Hepatic stellate cell (primary cell): ENCODE measurements around the gene BEST3.
A peak's percentile ranks its signal among the peaks of the same experiment; 100 is the strongest.
"Not testable (repeated sequence)": the region's sequence is repeated elsewhere in the genome, so short reads cannot be mapped to it uniquely, and the experiment has no call there.

ENCODE experiments used
- DNase-seq: peaks from one replicate; pipeline ENCODE4 v3.0.0; 2011; ENCODE audit warnings: low spot score

Gene BEST3

DNA sequence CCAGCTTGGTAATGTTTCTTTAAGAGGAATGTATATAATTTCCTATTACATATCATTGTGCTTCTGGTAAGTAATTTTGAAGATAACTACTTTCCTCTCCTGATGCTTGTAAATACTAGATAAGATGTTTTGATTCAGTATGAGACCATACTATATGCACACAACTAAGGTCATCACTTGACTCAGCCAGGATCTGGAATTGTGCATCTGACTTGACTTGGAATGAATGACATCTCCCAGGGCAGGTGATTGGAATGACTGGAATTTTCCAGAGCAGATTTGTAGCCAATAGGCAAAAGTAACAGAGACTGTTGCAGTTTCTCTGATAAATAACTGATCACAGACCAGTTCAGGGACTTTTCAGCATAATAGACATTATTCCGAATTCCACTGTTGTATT, 11.1 kb downstream of the BEST3 start:
- peak; percentile 11 for DNase-seq

- no peak for DNase-seq
Observed at GRCh38 chr12:69687390-69687789, 11.7 kb downstream of the BEST3 start.

GRCh38 chr12:69686731-69687130, 12.4 kb downstream of the BEST3 start:
- no peak for DNase-seq

DNA sequence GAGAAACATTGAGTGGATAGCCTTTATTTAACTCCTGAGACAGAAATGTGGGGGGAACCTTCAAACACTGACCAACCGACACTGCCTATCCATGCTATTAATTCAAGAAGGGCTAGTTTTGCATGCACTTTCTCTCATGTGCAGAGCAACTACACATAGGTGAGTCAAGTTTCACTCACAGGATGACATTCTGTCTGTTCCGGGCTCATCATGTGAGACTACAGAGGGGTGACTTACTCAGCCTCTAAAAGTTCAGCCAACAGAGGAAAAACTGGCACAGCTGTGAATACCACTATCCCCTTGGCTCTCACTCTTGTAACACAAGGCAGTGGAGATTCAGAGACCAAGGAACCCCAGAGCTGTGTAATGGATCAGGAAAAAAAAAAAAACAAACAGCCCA, 13.3 kb downstream of the BEST3 start:
- peak; percentile 7 for DNase-seq

DNA sequence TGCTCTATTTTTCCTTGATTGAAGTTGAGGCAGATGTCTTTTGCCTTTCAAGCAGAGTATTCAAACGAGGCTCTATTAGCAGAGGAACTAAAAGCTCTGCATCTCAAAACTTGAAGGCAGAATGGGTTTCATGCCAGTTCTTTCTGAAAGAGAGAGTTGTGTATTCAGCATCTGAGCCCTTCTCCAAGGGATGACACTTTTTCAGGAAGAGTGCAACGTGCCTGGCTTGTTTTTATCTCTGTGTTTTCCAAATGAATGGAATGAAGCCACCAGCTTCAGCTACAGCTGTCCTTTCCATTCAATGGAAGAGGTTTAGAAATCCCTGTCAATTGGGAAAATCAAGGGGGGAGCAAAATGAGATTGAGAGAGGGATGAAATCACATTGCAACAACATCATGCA, 14.6 kb downstream of the BEST3 start:
- DNase-seq = no peak

- no peak for DNase-seq
Observed at GRCh38 chr12:69682110-69682755, 16.9 kb downstream of the BEST3 start.

DNA sequence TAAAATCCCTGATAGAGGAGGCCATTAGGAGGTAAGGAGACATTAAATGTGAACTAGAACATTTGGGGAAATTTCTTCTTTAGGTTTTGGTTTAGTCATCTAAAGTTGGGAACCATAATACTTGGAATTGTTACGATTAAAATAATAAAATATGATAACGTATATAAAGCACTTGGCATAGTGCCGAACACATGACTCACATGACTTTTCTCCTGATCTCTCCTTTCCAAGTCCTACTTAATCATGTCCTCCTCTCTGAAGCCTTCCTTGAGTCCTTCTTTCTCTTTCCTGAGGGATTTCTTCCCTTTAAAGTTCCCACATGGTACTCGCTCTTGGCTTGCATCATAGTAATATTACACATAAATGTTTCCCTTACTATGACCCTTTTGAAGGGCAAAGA, 20.0 kb downstream of the BEST3 start:
- no peak for DNase-seq

DNA sequence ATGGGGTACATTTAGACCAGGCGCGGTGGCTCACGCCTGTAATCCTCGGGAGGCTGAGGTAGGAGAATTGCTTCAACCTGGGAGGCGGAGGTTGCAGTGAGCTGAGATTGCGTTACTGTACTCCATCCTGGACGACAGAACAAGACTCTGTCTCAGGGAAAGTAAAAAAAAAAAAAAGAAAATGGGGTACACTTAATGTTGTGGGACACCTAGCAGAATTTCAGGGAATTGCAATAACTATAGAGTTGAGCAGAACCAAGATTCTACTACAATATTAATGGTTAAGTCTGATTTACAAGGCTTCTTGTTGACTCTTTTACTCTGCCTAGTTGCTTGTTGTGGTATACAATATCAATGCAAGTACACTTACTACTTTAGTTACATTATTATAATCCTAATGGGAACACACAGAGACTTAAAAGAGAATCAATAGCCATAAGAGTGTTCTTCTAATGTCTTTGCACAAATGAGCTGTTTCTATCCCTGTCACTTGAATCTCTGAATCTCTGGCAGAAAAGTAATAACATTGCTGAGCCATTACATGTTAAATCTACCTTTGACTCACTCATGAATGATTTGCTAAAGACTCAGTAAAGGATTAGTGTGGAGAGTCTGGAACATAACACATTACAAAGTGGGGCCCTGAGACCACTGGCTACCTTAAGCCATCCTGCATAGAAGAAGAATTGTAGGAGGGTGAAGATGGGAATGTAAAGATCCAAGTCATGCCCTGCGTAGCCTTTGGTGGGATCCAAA, 22.7 kb downstream of the BEST3 start:
- no peak for DNase-seq

GRCh38 chr12:69672195-69672594, 26.9 kb downstream of the BEST3 start:
- DNase-seq = no peak

DNA sequence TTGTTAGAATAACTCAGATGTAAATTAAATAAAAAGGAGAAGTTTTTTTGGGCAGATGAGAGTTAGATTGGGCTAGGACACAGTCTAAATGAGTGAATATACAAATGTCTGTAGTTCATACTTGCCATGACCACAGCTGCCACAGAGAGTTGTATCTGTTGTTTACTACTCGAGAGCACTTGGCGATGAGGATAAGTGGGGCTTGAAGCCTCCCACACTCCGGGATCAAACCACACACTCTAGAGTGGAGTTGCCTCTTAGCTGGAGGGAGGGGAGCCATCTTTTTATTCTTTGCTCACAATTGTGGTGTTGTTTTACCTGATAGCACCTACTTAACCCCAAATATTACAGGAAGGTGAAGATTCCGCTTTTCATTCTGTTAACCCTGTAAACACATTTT, 27.5 kb downstream of the BEST3 start:
- no peak for DNase-seq

GRCh38 chr12:69666798-69667197, 32.3 kb downstream of the BEST3 start:
- no peak for DNase-seq

- DNase-seq = not testable (repeated sequence)
Observed at GRCh38 chr12:69664930-69665377, 34.1 kb downstream of the BEST3 start.

DNA sequence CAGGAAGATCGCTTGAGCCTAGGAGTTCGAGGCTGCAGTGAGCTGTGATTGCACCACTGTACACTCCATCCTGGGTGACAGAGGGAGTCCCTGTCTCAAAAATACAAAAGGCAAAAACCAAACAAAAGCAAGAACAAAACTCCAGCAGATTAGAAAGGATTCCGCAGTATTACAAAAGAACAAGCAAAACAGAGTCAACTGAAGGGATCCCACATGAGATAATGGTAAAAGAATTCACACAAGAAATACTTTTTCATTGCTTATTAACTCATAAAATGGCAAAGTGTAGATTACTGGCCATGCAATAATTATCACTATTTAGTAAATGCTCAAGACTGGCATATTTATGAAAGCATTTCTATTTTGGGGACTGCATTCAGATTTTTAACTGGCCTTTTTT, 35.4 kb downstream of the BEST3 start:
- DNase-seq = no peak

- no peak for DNase-seq
Observed at GRCh38 chr12:69662764-69663163, 36.3 kb downstream of the BEST3 start.

- no peak for DNase-seq
Observed at GRCh38 chr12:69661386-69661785, 37.7 kb downstream of the BEST3 start.

DNA sequence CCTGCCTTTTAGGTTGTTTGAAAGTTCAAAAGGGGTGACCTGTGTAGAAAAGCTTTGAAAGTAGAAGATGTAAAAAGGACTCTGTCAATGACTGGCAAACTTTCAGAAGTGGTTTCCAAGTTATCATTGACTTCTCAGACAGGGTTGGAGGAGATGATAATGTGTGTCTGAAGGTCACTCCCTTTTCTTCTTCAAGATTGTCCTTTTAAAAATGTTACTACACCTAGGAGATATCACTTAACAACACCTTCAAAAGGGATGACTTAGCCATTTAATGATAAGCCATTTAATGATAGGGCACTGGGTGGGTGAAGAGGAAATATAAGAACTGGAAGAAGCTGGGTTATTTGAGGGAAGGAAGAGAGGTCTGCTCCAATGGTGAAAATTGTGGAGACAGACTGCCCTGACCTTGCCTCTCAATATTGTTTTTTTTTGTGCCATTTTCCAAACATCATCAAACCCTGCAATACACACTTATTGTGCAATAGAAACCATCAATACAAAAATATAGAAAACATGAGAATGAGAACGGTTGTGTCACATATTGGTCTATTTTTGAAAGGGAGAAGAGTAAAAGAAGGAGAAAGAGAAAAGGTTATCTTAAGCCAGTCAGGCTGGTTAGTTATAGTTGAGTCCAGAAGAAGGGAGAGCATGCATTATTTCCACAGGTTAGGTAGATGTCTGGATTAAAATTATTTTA, 38.8 kb downstream of the BEST3 start:
- no peak for DNase-seq

DNA sequence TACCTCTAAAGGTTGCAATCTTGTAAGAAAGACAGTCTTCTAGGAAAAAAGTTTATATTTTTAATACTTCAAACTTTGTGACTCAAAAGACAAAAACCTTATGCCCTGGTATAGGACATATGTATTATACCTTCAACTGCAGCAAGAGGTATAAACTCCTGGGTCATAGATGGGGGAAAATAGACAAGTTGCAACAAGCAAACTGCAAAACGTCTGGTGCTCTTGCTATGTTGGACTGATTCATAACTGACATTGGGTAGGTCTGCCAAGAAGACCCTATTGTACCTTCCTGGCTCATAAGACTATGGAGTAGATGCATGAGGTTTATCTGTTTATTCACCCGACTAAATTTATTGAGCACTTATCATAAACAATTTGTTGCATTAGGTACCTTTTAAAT, 40.9 kb downstream of the BEST3 start:
- DNase-seq = no peak

GRCh38 chr12:69657376-69658137, 41.5 kb downstream of the BEST3 start:
- peak; percentile 10 for DNase-seq

- DNase-seq = peak; percentile 55
Observed at GRCh38 chr12:69655616-69656340, 43.3 kb downstream of the BEST3 start.

GRCh38 chr12:69653703-69654102, 45.4 kb downstream of the BEST3 start:
- no peak for DNase-seq

DNA sequence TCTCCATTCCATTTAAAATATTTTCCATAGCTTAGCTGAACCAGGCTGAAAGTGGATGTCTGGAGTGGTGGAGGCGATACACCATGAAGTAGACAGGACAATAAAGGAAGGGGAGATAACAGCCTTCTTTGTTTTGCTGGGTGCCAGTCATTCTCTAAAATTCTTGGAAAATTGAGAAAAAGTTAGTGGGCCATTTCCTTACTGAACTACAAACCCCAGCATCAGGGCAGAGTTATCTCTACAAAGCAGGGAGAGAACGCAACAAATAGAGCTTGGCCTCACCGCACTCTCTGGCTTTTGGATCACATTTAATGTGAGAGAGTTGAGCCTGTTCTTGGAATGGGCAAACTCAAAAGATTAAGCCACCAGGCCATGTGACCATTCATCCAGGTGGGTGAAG, 47.2 kb downstream of the BEST3 start:
- DNase-seq = no peak

GRCh38 chr12:69649529-69649928, 49.6 kb downstream of the BEST3 start:
- no peak for DNase-seq
